Activated CD8-positive, alpha-beta T cell treated with anti-CD3 and anti-CD28 coated beads, Interleukin-2, amount 10 ng/mL, durations not matched to agents 7 days and 5 days (primary cell): Measurements from ENCODE around the gene ADAMTSL5. TPM values are rescaled to one million over a fixed set of nuclear protein-coding genes. Genes with fewer than 3 reads are reported as not detected.

Experiments
- ATAC-seq: fragments of 150-1000 bp; cut with Tn5 transposase; one replicate; pipeline ENCODE4 v1.10.0; 2021; ENCODE audit warnings: moderate library complexity
- CTCF ChIA-PET: fragments of 350-600 bp; sonication (Branson Sonifier 250); formaldehyde crosslinking; loops from one replicate; lab custom pipeline; 2021; ENCODE audit warnings: antibody characterized with exemption; lab: Charles Lee
- POLR2A ChIA-PET: fragments of 350-600 bp; sonication (Branson Sonifier 250); formaldehyde crosslinking; loops from one replicate; lab custom pipeline; 2021; ENCODE audit warnings: antibody characterized with exemption; lab: Charles Lee
- DNase-seq: peaks from one replicate; pipeline ENCODE4 v3.0.0-alpha.2; 2020
- H3K27ac Mint-ChIP-seq: one replicate; pipeline ENCODE4 v1.8.0; 2021; ENCODE audit warnings: mild to moderate bottlenecking, mixed read lengths
- H3K27me3 Mint-ChIP-seq: one replicate; pipeline ENCODE4 v1.8.0; 2021; ENCODE audit warnings: low read depth, mixed read lengths
- H3K36me3 Mint-ChIP-seq: one replicate; pipeline ENCODE4 v1.8.0; 2021; ENCODE audit warnings: low read depth, mixed read lengths
- H3K4me1 Mint-ChIP-seq: one replicate; pipeline ENCODE4 v1.8.0; 2021; ENCODE audit warnings: low read depth, mixed read lengths
- H3K4me3 Mint-ChIP-seq: one replicate; pipeline ENCODE4 v1.8.0; 2021; ENCODE audit warnings: mild to moderate bottlenecking, mixed read lengths
- H3K9me3 Mint-ChIP-seq: one replicate; pipeline ENCODE4 v1.8.0; 2022; ENCODE audit warnings: mixed read lengths; ENCODE audit not compliant: insufficient read depth
- total RNA-seq, 2 experiments: library from RNA; stranded (reverse); gene quantifications; one replicate each; pipeline ENCODE4 v1.2.3, GENCODE V29; 2021

The ADAMTSL5 gene
- 1 to 10 TPM; 2.8 to 3.9 TPM for total RNA-seq

- POLR2A ChIA-PET, result no interaction called here
- peak; percentile 78 for DNase-seq
- peak; percentile 87 for ATAC-seq
- peaks cover 16% of the 10 kb centered on the region for H3K27me3 Mint-ChIP-seq
- no peak within 1 kb of the TSS for H3K27ac Mint-ChIP-seq
- peak within 1 kb of the TSS; percentile 66 for H3K4me3 Mint-ChIP-seq
- CTCF ChIA-PET, result no interaction called here
- peaks cover under 1% of the 10 kb centered on the region for H3K36me3 Mint-ChIP-seq
- no peaks in the 10 kb centered on the region for H3K9me3 Mint-ChIP-seq
- peaks cover 15% of the 10 kb centered on the region for H3K4me1 Mint-ChIP-seq
These were observed at the start of gene ADAMTSL5 for GRCh38 chr19:1512671-1513498. Gene ADAMTSL5, minus strand, starts transcription at chr19:1513019. Its CDS starts 2,076 bp downstream, at chr19:1510943.

GRCh38 chr19:1561236-1561842, 48.5 kb upstream of the ADAMTSL5 start:
- no peaks in the 10 kb centered on the region for H3K36me3 Mint-ChIP-seq
- no peaks in the 10 kb centered on the region for H3K27me3 Mint-ChIP-seq
- no peak overlapping the region for H3K27ac Mint-ChIP-seq
- H3K4me3 Mint-ChIP-seq, result no peak overlapping the region
- no peak for DNase-seq
- ChIA-PET POLR2A (no interaction called here), CTCF (interaction anchor here (1.2 kb wide), 1 partner anchor 15 kb away, joined by 3 read pairs; no protein-coding TSS in a partner anchor)
- no peaks in the 10 kb centered on the region for H3K9me3 Mint-ChIP-seq
- no peak for ATAC-seq
- H3K4me1 Mint-ChIP-seq, result no peaks in the 10 kb centered on the region

- CTCF ChIA-PET, result interaction anchor here (1.2 to 1.8 kb wide), 2 partner anchors 14 kb away, joined by 3 to 4 read pairs; no protein-coding TSS in a partner anchor
These were observed 47.6 kb upstream of the ADAMTSL5 start for GRCh38 chr19:1560286-1560882.

GRCh38 chr19:1558552-1558951, 45.7 kb upstream of the ADAMTSL5 start:
- H3K36me3 Mint-ChIP-seq, result no peaks in the 10 kb centered on the region
- CTCF ChIA-PET, result interaction anchor here (1.8 kb wide), 1 partner anchor 12 kb away, joined by 4 read pairs; no protein-coding TSS in a partner anchor
- no peaks in the 10 kb centered on the region for H3K9me3 Mint-ChIP-seq
- no peak overlapping the region for H3K4me3 Mint-ChIP-seq
- POLR2A ChIA-PET, result interaction anchor here (0.6 kb wide), 1 partner anchor 569 kb away, joined by 3 read pairs; no protein-coding TSS in a partner anchor
- no peaks in the 10 kb centered on the region for H3K4me1 Mint-ChIP-seq
- H3K27me3 Mint-ChIP-seq, result no peaks in the 10 kb centered on the region
- no peak for ATAC-seq
- no peak overlapping the region for H3K27ac Mint-ChIP-seq
- DNase-seq, result no peak

More at GRCh38 chr19:1560286-1560882, 47.6 kb upstream of the ADAMTSL5 start:
- ATAC-seq (no peak), DNase-seq (no peak)
- H3K36me3 Mint-ChIP-seq, result no peaks in the 10 kb centered on the region
- H3K4me1 Mint-ChIP-seq, result no peaks in the 10 kb centered on the region
- POLR2A ChIA-PET, result no interaction called here
- no peak overlapping the region for H3K27ac Mint-ChIP-seq
- no peak overlapping the region for H3K4me3 Mint-ChIP-seq
- H3K9me3 Mint-ChIP-seq, result no peaks in the 10 kb centered on the region
- H3K27me3 Mint-ChIP-seq, result no peaks in the 10 kb centered on the region

GRCh38 chr19:1556390-1557070, 43.7 kb upstream of the ADAMTSL5 start:
- Mint-ChIP-seq H3K27me3 (no peaks in the 10 kb centered on the region), H3K27ac (no peak overlapping the region), H3K4me1 (no peaks in the 10 kb centered on the region), H3K4me3 (no peak overlapping the region), H3K36me3 (no peaks in the 10 kb centered on the region), H3K9me3 (no peaks in the 10 kb centered on the region)
- no peak for DNase-seq
- ChIA-PET CTCF (no interaction called here), POLR2A (no interaction called here)
- ATAC-seq, result no peak

GRCh38 chr19:1555487-1556389, 42.9 kb upstream of the ADAMTSL5 start:
- Mint-ChIP-seq H3K36me3 (no peaks in the 10 kb centered on the region), H3K4me3 (no peak overlapping the region), H3K4me1 (no peaks in the 10 kb centered on the region), H3K27me3 (no peaks in the 10 kb centered on the region), H3K27ac (no peak overlapping the region), H3K9me3 (no peaks in the 10 kb centered on the region)
- ChIA-PET POLR2A (no interaction called here), CTCF (no interaction called here)
- DNase-seq, result no peak
- ATAC-seq, result no peak

GRCh38 chr19:1554968-1555367, 42.1 kb upstream of the ADAMTSL5 start:
- Mint-ChIP-seq H3K27ac (no peak overlapping the region), H3K9me3 (no peaks in the 10 kb centered on the region), H3K27me3 (no peaks in the 10 kb centered on the region), H3K36me3 (no peaks in the 10 kb centered on the region), H3K4me1 (no peaks in the 10 kb centered on the region), H3K4me3 (no peak overlapping the region)
- no peak for ATAC-seq
- CTCF ChIA-PET, result no interaction called here
- no peak for DNase-seq
- POLR2A ChIA-PET, result no interaction called here

- no peaks in the 10 kb centered on the region for H3K9me3 Mint-ChIP-seq
- no peaks in the 10 kb centered on the region for H3K4me1 Mint-ChIP-seq
- no peaks in the 10 kb centered on the region for H3K36me3 Mint-ChIP-seq
- DNase-seq (no peak), ATAC-seq (no peak)
- ChIA-PET POLR2A (no interaction called here), CTCF (no interaction called here)
- no peaks in the 10 kb centered on the region for H3K27me3 Mint-ChIP-seq
- H3K27ac Mint-ChIP-seq, result no peak overlapping the region
- H3K4me3 Mint-ChIP-seq, result no peak overlapping the region
These were observed 40.6 kb upstream of the ADAMTSL5 start for GRCh38 chr19:1553415-1553814.

- peaks cover 6% of the 10 kb centered on the region for H3K27me3 Mint-ChIP-seq
- no peaks in the 10 kb centered on the region for H3K36me3 Mint-ChIP-seq
- H3K27ac Mint-ChIP-seq, result no peak overlapping the region
- DNase-seq, result no peak
- H3K4me1 Mint-ChIP-seq, result peaks cover under 1% of the 10 kb centered on the region
- no peak for ATAC-seq
- H3K4me3 Mint-ChIP-seq, result no peak overlapping the region
- no peaks in the 10 kb centered on the region for H3K9me3 Mint-ChIP-seq
- ChIA-PET POLR2A (no interaction called here), CTCF (interaction anchor here (1.5 kb wide), 1 partner anchor 245 kb away, joined by 3 read pairs; no protein-coding TSS in a partner anchor)
These were observed 38.5 kb upstream of the ADAMTSL5 start for GRCh38 chr19:1551068-1552040.

- H3K27ac Mint-ChIP-seq, result no peak overlapping the region
- ATAC-seq (no peak), DNase-seq (no peak)
- H3K9me3 Mint-ChIP-seq, result no peaks in the 10 kb centered on the region
- peaks cover 4% of the 10 kb centered on the region for H3K4me1 Mint-ChIP-seq
- H3K4me3 Mint-ChIP-seq, result no peak overlapping the region
- no peaks in the 10 kb centered on the region for H3K36me3 Mint-ChIP-seq
- CTCF ChIA-PET, result no interaction called here
- peaks cover 6% of the 10 kb centered on the region for H3K27me3 Mint-ChIP-seq
- POLR2A ChIA-PET, result no interaction called here
These were observed 36.6 kb upstream of the ADAMTSL5 start for GRCh38 chr19:1549332-1549945.
